SJSA1 (cell line): ENCODE data around the gene KDM4C. TPM values are rescaled to one million over a fixed set of nuclear protein-coding genes. Genes with fewer than 3 reads are reported as not detected.
A peak's percentile ranks its signal among the peaks of the same experiment; 100 is the strongest.
"Not testable (repeated sequence)": the region's sequence is repeated elsewhere in the genome, so short reads cannot be mapped to it uniquely, and the experiment has no call there.

ENCODE experiments used
- DNase-seq, 2 experiments: peaks; one replicate each; pipeline ENCODE4 v3.0.0-alpha.2; 2015 to 2020; ENCODE audit warnings: low spot score in 2 of 2, low read depth in 1 of 2
- H3K27ac ChIP-seq: fragments of 250-450 bp; sonication (Bioruptor Pico); 2 replicates; pipeline ENCODE4 v1.5.1; 2020; ENCODE audit warnings: mild to moderate bottlenecking, moderate library complexity
- H3K27me3 ChIP-seq: fragments of 250-450 bp; sonication (Bioruptor Pico); replicated peaks from 2 replicates; pipeline ENCODE4 v1.5.1; 2020; ENCODE audit warnings: mild to moderate bottlenecking, moderate library complexity
- H3K36me3 ChIP-seq: fragments of 250-450 bp; sonication (Bioruptor Pico); 2 replicates; pipeline ENCODE4 v1.5.1; 2020; ENCODE audit warnings: mild to moderate bottlenecking
- H3K4me1 ChIP-seq: fragments of 250-450 bp; sonication (Bioruptor Pico); replicated peaks from 2 replicates; pipeline ENCODE4 v1.6.1; 2021; ENCODE audit warnings: mild to moderate bottlenecking
- H3K4me3 ChIP-seq: fragments of 250-450 bp; sonication (Bioruptor Pico); 2 replicates; pipeline ENCODE4 v1.5.1; 2020; ENCODE audit warnings: mild to moderate bottlenecking
- H3K9me3 ChIP-seq: fragments of 250-450 bp; sonication (Bioruptor Pico); replicated peaks from 2 replicates; pipeline ENCODE4 v1.5.1; 2020; ENCODE audit warnings: mild to moderate bottlenecking
- total RNA-seq: library from RNA; depleted of rRNA; stranded (reverse); fragments of >200 nt; shearing (Covaris generic); gene quantifications from 2 replicates; pipeline ENCODE4 v1.2.3, GENCODE V29; 2014

The KDM4C gene
- total RNA-seq, 1 experiment from 2014 or later: 5.1 TPM

GRCh38 chr9:6802926-6803325 is 45.2 kb downstream of the KDM4C start:
- no peaks in the 10 kb centered on the region for H3K4me1 ChIP-seq
- H3K27ac ChIP-seq: no peak overlapping the region
- no peak for DNase-seq
- no peaks in the 10 kb centered on the region for H3K36me3 ChIP-seq
- H3K9me3 ChIP-seq: no peaks in the 10 kb centered on the region
- H3K4me3 ChIP-seq: no peak overlapping the region
- H3K27me3 ChIP-seq: no peaks in the 10 kb centered on the region

GRCh38 chr9:6805532-6805931 is 47.8 kb downstream of the KDM4C start:
- Histone ChIP-seq H3K36me3 (no peaks in the 10 kb centered on the region), H3K27me3 (no peaks in the 10 kb centered on the region), H3K27ac (no peak overlapping the region), H3K4me1 (no peaks in the 10 kb centered on the region), H3K9me3 (no peaks in the 10 kb centered on the region), H3K4me3 (no peak overlapping the region)
- DNase-seq: no peak

GRCh38 chr9:6806318-6806717 is 48.5 kb downstream of the KDM4C start:
- H3K27ac ChIP-seq, H3K36me3 ChIP-seq, H3K4me3 ChIP-seq, H3K27me3 ChIP-seq, DNase-seq, H3K9me3 ChIP-seq, H3K4me1 ChIP-seq: not testable (repeated sequence)

GRCh38 chr9:6807669-6808068 is 49.9 kb downstream of the KDM4C start:
- not testable (repeated sequence) for H3K4me3 ChIP-seq, H3K27ac ChIP-seq, DNase-seq, H3K36me3 ChIP-seq, H3K9me3 ChIP-seq, H3K4me1 ChIP-seq, H3K27me3 ChIP-seq

- Histone ChIP-seq H3K4me3 (no peak overlapping the region), H3K36me3 (no peaks in the 10 kb centered on the region), H3K4me1 (no peaks in the 10 kb centered on the region), H3K9me3 (no peaks in the 10 kb centered on the region), H3K27ac (no peak overlapping the region), H3K27me3 (no peaks in the 10 kb centered on the region)
- DNase-seq: no peak
These were observed 53.7 kb downstream of the KDM4C start for GRCh38 chr9:6811436-6811835.

- no peaks in the 10 kb centered on the region for H3K4me1 ChIP-seq
- no peak overlapping the region for H3K4me3 ChIP-seq
- no peaks in the 10 kb centered on the region for H3K27me3 ChIP-seq
- no peaks in the 10 kb centered on the region for H3K9me3 ChIP-seq
- DNase-seq: no peak
- H3K27ac ChIP-seq: no peak overlapping the region
- no peaks in the 10 kb centered on the region for H3K36me3 ChIP-seq
These were observed 58.8 kb downstream of the KDM4C start for GRCh38 chr9:6816581-6816980.

- no peaks in the 10 kb centered on the region for H3K27me3 ChIP-seq
These were observed 60.6 kb downstream of the KDM4C start for GRCh38 chr9:6818292-6818922.

GRCh38 chr9:6819112-6819511 is 61.3 kb downstream of the KDM4C start:
- H3K27me3 ChIP-seq: no peaks in the 10 kb centered on the region
- no peak overlapping the region for H3K4me3 ChIP-seq
- H3K9me3 ChIP-seq: no peaks in the 10 kb centered on the region
- H3K4me1 ChIP-seq: no peaks in the 10 kb centered on the region
- no peaks in the 10 kb centered on the region for H3K36me3 ChIP-seq
- DNase-seq: no peak
- H3K27ac ChIP-seq: no peak overlapping the region

More at GRCh38 chr9:6818292-6818922, 60.6 kb downstream of the KDM4C start:
- H3K36me3 ChIP-seq: no peaks in the 10 kb centered on the region
- DNase-seq: no peak
- no peak overlapping the region for H3K4me3 ChIP-seq
- H3K4me1 ChIP-seq: no peaks in the 10 kb centered on the region
- no peaks in the 10 kb centered on the region for H3K9me3 ChIP-seq
- H3K27ac ChIP-seq: no peak overlapping the region

- H3K4me3 ChIP-seq: no peak overlapping the region
- no peaks in the 10 kb centered on the region for H3K27me3 ChIP-seq
- no peaks in the 10 kb centered on the region for H3K9me3 ChIP-seq
- no peaks in the 10 kb centered on the region for H3K36me3 ChIP-seq
- DNase-seq: no peak
- H3K4me1 ChIP-seq: no peaks in the 10 kb centered on the region
- no peak overlapping the region for H3K27ac ChIP-seq
These were observed 61.8 kb downstream of the KDM4C start for GRCh38 chr9:6819529-6819928.

GRCh38 chr9:6822696-6823095 is 64.9 kb downstream of the KDM4C start:
- H3K4me1 ChIP-seq: no peaks in the 10 kb centered on the region
- H3K4me3 ChIP-seq: no peak overlapping the region
- no peak overlapping the region for H3K27ac ChIP-seq
- no peaks in the 10 kb centered on the region for H3K36me3 ChIP-seq
- no peaks in the 10 kb centered on the region for H3K9me3 ChIP-seq
- H3K27me3 ChIP-seq: no peaks in the 10 kb centered on the region
- no peak for DNase-seq

GRCh38 chr9:6827439-6828145 is 69.8 kb downstream of the KDM4C start:
- peak in 1 of 2 experiments; percentile 3 for DNase-seq
- no peak overlapping the region for H3K4me3 ChIP-seq

GRCh38 chr9:6829027-6829426 is 71.3 kb downstream of the KDM4C start:
- Histone ChIP-seq H3K27ac (no peak overlapping the region), H3K4me3 (no peak overlapping the region), H3K36me3 (no peaks in the 10 kb centered on the region), H3K27me3 (no peaks in the 10 kb centered on the region), H3K9me3 (no peaks in the 10 kb centered on the region), H3K4me1 (no peaks in the 10 kb centered on the region)
- DNase-seq: no peak

More at GRCh38 chr9:6827439-6828145, 69.8 kb downstream of the KDM4C start:
- Histone ChIP-seq H3K4me1 (no peaks in the 10 kb centered on the region), H3K36me3 (no peaks in the 10 kb centered on the region), H3K9me3 (no peaks in the 10 kb centered on the region), H3K27ac (no peak overlapping the region), H3K27me3 (no peaks in the 10 kb centered on the region)

- Histone ChIP-seq H3K27me3 (no peaks in the 10 kb centered on the region), H3K9me3 (no peaks in the 10 kb centered on the region), H3K4me3 (no peak overlapping the region), H3K36me3 (no peaks in the 10 kb centered on the region), H3K4me1 (no peaks in the 10 kb centered on the region), H3K27ac (no peak overlapping the region)
- DNase-seq: no peak
These were observed 71.8 kb downstream of the KDM4C start for GRCh38 chr9:6829536-6829935.

- Histone ChIP-seq H3K27ac (no peak overlapping the region), H3K36me3 (no peaks in the 10 kb centered on the region), H3K4me3 (no peak overlapping the region), H3K27me3 (no peaks in the 10 kb centered on the region), H3K9me3 (no peaks in the 10 kb centered on the region), H3K4me1 (no peaks in the 10 kb centered on the region)
- DNase-seq: no peak
These were observed 75.9 kb downstream of the KDM4C start for GRCh38 chr9:6833518-6834192.
